Measurements from ENCODE around the gene CBARP. TPM values are rescaled to one million over a fixed set of nuclear protein-coding genes. Genes with fewer than 3 reads are reported as not detected.

The CBARP gene
- total and polyA plus RNA-seq, 9 of the 15 experiments (the other 6 are each of a cell fraction or from before 2014, with no cell fraction given): 0.03 to 8.9 (median 1.2) TPM; not detected in 1

GRCh38 chr19:1269478-1270212 is 31.8 kb upstream of the CBARP start (continued):
- TF ChIP-seq PRDM10 (IDR thresholded peaks at IDR 0.05; ENCODE audit: partially characterized antibody): no peak
- no peak for TF ChIP-seq HMGXB4 (CRISPR knock-in tag; IDR thresholded peaks at IDR 0.05)
- TF ChIP-seq SIRT6 (IDR thresholded peaks at IDR 0.05; ENCODE audit: low read depth, low read length): peak; percentile 54
- TF ChIP-seq CEBPG (CRISPR knock-in tag; IDR thresholded peaks at IDR 0.05): 0 out of 2 replicates have a peak, but pooled peaks have one; percentile 33
- no peak for TF ChIP-seq CEBPG (tag; conservative IDR thresholded peaks at IDR 0.05 in 1 of 2, IDR thresholded peaks at IDR 0.05 in 1 of 2)
- TF ChIP-seq STAT5B (CRISPR knock-in tag; IDR thresholded peaks at IDR 0.05): no peak
- TF ChIP-seq ATF2 (CRISPR knock-in tag; IDR thresholded peaks at IDR 0.05): no peak
- TF ChIP-seq HNRNPUL1 (IDR thresholded peaks at IDR 0.05; ENCODE audit: low read length): no peak
- TF ChIP-seq SMARCC2 (IDR thresholded peaks at IDR 0.05; ENCODE audit: low read depth): no peak
- TF ChIP-seq CCAR2 (IDR thresholded peaks at IDR 0.05; ENCODE audit: low read depth, low read length): no peak
- no peak for TF ChIP-seq ZBTB1 (CRISPR knock-in tag; IDR thresholded peaks at IDR 0.05; ENCODE audit: borderline replicate concordance, low read depth)
- TF ChIP-seq HMG20A (CRISPR knock-in tag; conservative IDR thresholded peaks at IDR 0.05): no peak
- no peak for TF ChIP-seq KLF10 (CRISPR knock-in tag; IDR thresholded peaks at IDR 0.05)
- no peak for TF ChIP-seq TRIM28 (IDR thresholded peaks at IDR 0.05)
- 0 out of 2 replicates have a peak, but pooled peaks have one; percentile 18 for TF ChIP-seq SMARCE1 (IDR thresholded peaks at IDR 0.05)
- no peak for TF ChIP-seq ZNF561 (CRISPR knock-in tag; conservative IDR thresholded peaks at IDR 0.05)
- peak; percentile 85; the same call in 1 of the 2 replicates for TF ChIP-seq ETS1 (conservative IDR thresholded peaks at IDR 0.05; ENCODE audit: control insufficient read depth, low read depth, low read length)
- TF ChIP-seq ZBTB17 (CRISPR knock-in tag; IDR thresholded peaks at IDR 0.05): peak; percentile 92
- no peak for TF ChIP-seq ZNF316 (IDR thresholded peaks at IDR 0.05)

All from K562 (cell line).